ENCODE data around the gene FBXL16.

GRCh38 chr16:698911-699671 is 6.5 kb downstream of the FBXL16 start:
- TF ChIP-seq, protein P1, sequence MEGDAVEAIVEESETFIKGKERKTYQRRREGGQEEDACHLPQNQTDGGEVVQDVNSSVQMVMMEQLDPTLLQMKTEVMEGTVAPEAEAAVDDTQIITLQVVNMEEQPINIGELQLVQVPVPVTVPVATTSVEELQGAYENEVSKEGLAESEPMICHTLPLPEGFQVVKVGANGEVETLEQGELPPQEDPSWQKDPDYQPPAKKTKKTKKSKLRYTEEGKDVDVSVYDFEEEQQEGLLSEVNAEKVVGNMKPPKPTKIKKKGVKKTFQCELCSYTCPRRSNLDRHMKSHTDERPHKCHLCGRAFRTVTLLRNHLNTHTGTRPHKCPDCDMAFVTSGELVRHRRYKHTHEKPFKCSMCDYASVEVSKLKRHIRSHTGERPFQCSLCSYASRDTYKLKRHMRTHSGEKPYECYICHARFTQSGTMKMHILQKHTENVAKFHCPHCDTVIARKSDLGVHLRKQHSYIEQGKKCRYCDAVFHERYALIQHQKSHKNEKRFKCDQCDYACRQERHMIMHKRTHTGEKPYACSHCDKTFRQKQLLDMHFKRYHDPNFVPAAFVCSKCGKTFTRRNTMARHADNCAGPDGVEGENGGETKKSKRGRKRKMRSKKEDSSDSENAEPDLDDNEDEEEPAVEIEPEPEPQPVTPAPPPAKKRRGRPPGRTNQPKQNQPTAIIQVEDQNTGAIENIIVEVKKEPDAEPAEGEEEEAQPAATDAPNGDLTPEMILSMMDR (IDR thresholded peaks at IDR 0.05), result no peak
- no peak for TF ChIP-seq POLR2A (IDR thresholded peaks at IDR 0.05)

Measured in right lobe of liver (tissue), 4 donors.